ENCODE results near the gene ARL6IP6.

- TF ChIP-seq, protein P1, sequence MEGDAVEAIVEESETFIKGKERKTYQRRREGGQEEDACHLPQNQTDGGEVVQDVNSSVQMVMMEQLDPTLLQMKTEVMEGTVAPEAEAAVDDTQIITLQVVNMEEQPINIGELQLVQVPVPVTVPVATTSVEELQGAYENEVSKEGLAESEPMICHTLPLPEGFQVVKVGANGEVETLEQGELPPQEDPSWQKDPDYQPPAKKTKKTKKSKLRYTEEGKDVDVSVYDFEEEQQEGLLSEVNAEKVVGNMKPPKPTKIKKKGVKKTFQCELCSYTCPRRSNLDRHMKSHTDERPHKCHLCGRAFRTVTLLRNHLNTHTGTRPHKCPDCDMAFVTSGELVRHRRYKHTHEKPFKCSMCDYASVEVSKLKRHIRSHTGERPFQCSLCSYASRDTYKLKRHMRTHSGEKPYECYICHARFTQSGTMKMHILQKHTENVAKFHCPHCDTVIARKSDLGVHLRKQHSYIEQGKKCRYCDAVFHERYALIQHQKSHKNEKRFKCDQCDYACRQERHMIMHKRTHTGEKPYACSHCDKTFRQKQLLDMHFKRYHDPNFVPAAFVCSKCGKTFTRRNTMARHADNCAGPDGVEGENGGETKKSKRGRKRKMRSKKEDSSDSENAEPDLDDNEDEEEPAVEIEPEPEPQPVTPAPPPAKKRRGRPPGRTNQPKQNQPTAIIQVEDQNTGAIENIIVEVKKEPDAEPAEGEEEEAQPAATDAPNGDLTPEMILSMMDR (IDR thresholded peaks at IDR 0.05) = no peak
- no peak for TF ChIP-seq POLR2AphosphoS5 (IDR thresholded peaks at IDR 0.05)
Measured at GRCh38 chr2:152695763-152696162, 22.7 kb upstream of the ARL6IP6 start.
